K562 (cell line): ENCODE results near the gene KPNA3. TPM values are rescaled to one million over a fixed set of nuclear protein-coding genes. Genes with fewer than 3 reads are reported as not detected.
A peak's percentile ranks its signal among the peaks of the same experiment; 100 is the strongest.

Experiments used
- ATAC-seq: fragments of 200-7000 bp; cut with Tn5 transposase; 3 replicates; pipeline ENCODE4 v1.9.1; 2020; ENCODE audit warnings: moderate library complexity
- BruUV-seq: library from RNA; stranded (reverse); fragments of 400-500 nt; replicated peaks from 2 replicates; lab custom pipeline; 2021; lab: Mats Ljungman, UMichigan
- CTCF ChIA-PET: fragments of 300-600 bp; formaldehyde crosslinking; extraction: SDS; loops from one replicate; lab custom pipeline; 2021; ENCODE audit warnings: low intra/inter-chr PET ratio; lab: Yijun Ruan, JAX
- POLR2A ChIA-PET: fragments of 300-600, 350-650 bp; sonication (Branson Sonifier 250); formaldehyde crosslinking; extraction: SDS; loops from one replicate; lab custom pipeline; 2021; ENCODE audit warnings: antibody characterized with exemption, inconsistent platforms; lab: Yijun Ruan, JAX
- DNase-seq, 4 experiments: peaks; one replicate each; pipeline versions ENCODE4 v3.0.0 to v3.0.0-alpha.2; 2011 to 2018; ENCODE audit warnings: low spot score in 3 of 4, mixed read lengths in 3 of 4; ENCODE audit errors: extremely low read depth in 1 of 4
- FAIRE-seq: peaks from 2 replicates; lab custom pipeline; 2011; peaks lifted over from hg19 to GRCh38; lab: Jason Lieb, UNC
- H2AFZ ChIP-seq: 2 replicates; pipeline ENCODE4 v1.6.0; 2011; ENCODE audit warnings: low read depth, low read length, control low read depth, inconsistent platforms
- H3K27ac ChIP-seq: fragments of 200-600 bp; 3 replicates; pipeline ENCODE4 v1.8.0; 2011; ENCODE audit warnings: low read depth, mild to moderate bottlenecking, control low read depth, inconsistent platforms, low read length, moderate library complexity, mixed read lengths; ENCODE audit errors: extremely low read depth
- H3K27me3 ChIP-seq, 2 experiments: fragments of 300-600 bp in 1 of 2; 2 replicates in 1 of 2; 3 replicates in 1 of 2; pipeline versions ENCODE4 v1.6.0 to v1.8.0; 2011; ENCODE audit warnings: inconsistent platforms in 2 of 2, low read length in 2 of 2, mild to moderate bottlenecking in 1 of 2, mixed read lengths in 1 of 2, moderate library complexity in 1 of 2; ENCODE audit not compliant: control insufficient read depth in 2 of 2, insufficient read depth in 2 of 2
- H3K36me3 ChIP-seq: fragments of 300-600 bp; 3 replicates; pipeline ENCODE4 v1.8.0; 2011; ENCODE audit warnings: mild to moderate bottlenecking, low read length, inconsistent platforms; ENCODE audit not compliant: control insufficient read depth, insufficient read depth
- H3K4me1 ChIP-seq, 2 experiments: fragments of 200-600 bp in 1 of 2; replicated peaks in 1 of 2; 2 replicates in 1 of 2; 3 replicates in 1 of 2; pipeline versions ENCODE4 v1.5.1 to v1.8.0; 2011; ENCODE audit warnings: inconsistent platforms in 2 of 2, low read length in 2 of 2, mild to moderate bottlenecking in 1 of 2, mixed read lengths in 1 of 2, moderate library complexity in 1 of 2; ENCODE audit not compliant: control insufficient read depth in 2 of 2, insufficient read depth in 2 of 2
- H3K4me2 ChIP-seq: 2 replicates; pipeline ENCODE4 v1.6.1; 2011; ENCODE audit warnings: low read length, control low read depth, inconsistent platforms, mixed read lengths; ENCODE audit not compliant: insufficient read depth
- H3K4me3 ChIP-seq: fragments of 200-600 bp; sonication (generic), shearing (Covaris generic); 2 replicates; pipeline ENCODE4 v1.5.1; 2016; ENCODE audit warnings: control low read depth, inconsistent platforms
- H3K79me2 ChIP-seq: fragments of 200-600 bp; 3 replicates; pipeline ENCODE4 v1.8.0; 2011; ENCODE audit warnings: low read length, inconsistent platforms; ENCODE audit not compliant: control insufficient read depth, insufficient read depth
- H3K9ac ChIP-seq, 2 experiments: 2 replicates each; pipeline versions ENCODE4 v1.6.0 to v1.6.1; 2011; ENCODE audit warnings: low read depth in 2 of 2, low read length in 2 of 2, control low read depth in 1 of 2, inconsistent platforms in 1 of 2, mild to moderate bottlenecking in 1 of 2, mixed read lengths in 1 of 2; ENCODE audit not compliant: insufficient read depth in 1 of 2
- H3K9me1 ChIP-seq: one replicate; pipeline ENCODE4 v1.6.0; 2011; ENCODE audit warnings: inconsistent platforms, mild to moderate bottlenecking, low read length, moderate library complexity; ENCODE audit not compliant: control insufficient read depth, insufficient read depth
- H3K9me3 ChIP-seq: replicated peaks from 2 replicates; pipeline ENCODE4 v1.5.1; 2011; ENCODE audit warnings: low read depth, low read length, inconsistent platforms; ENCODE audit not compliant: control insufficient read depth, insufficient read depth
- H4K20me1 ChIP-seq: replicated peaks from 2 replicates; pipeline ENCODE4 v1.6.1; 2011; ENCODE audit warnings: low read length, inconsistent platforms, mixed read lengths; ENCODE audit not compliant: control insufficient read depth, insufficient read depth
- FOXJ2 ChIP-seq: fragments of 200-800 bp; sonication (Bioruptor generic); IDR thresholded peaks from 2 replicates; pipeline ENCODE4 v1.6.1; 2016; ENCODE audit warnings: missing genetic modification characterization, missing compliant biosample characterization
- HDAC8 ChIP-seq: fragments of 450-650 bp; IDR thresholded peaks from 2 replicates; pipeline ENCODE4 v1.6.1; 2016; ENCODE audit warnings: mild to moderate bottlenecking, missing genetic modification characterization, moderate library complexity, missing compliant biosample characterization
- L3MBTL2 ChIP-seq: fragments of 450-650 bp; IDR thresholded peaks from 2 replicates; pipeline ENCODE4 v1.6.1; 2016; ENCODE audit warnings: mild to moderate bottlenecking, moderate library complexity
- MCM2 ChIP-seq: fragments of 450-650 bp; IDR thresholded peaks from 2 replicates; pipeline ENCODE4 v1.6.1; 2017; ENCODE audit warnings: low read depth, mild to moderate bottlenecking
- MCM3 ChIP-seq: fragments of 450-650 bp; IDR thresholded peaks from 2 replicates; pipeline ENCODE4 v1.6.1; 2016
- NR2C1 ChIP-seq, 2 experiments: fragments of 450-650 bp; IDR thresholded peaks; 2 replicates each; pipeline ENCODE4 v1.6.1; 2017; ENCODE audit warnings: mild to moderate bottlenecking in 2 of 2, antibody characterized with exemption in 1 of 2, inconsistent platforms in 1 of 2, missing compliant biosample characterization in 1 of 2, missing genetic modification characterization in 1 of 2
- PHF21A ChIP-seq: fragments of 450-650 bp; IDR thresholded peaks from 2 replicates; pipeline ENCODE4 v1.6.1; 2017; ENCODE audit warnings: low read depth, borderline replicate concordance
- SMAD3 ChIP-seq: fragments of 450-650 bp; formaldehyde crosslinking; conservative IDR thresholded peaks from 2 replicates; pipeline ENCODE4 v1.4.0; 2020; ENCODE audit warnings: mild to moderate bottlenecking
- SUPT5H ChIP-seq: fragments of 450-650 bp; IDR thresholded peaks from 2 replicates; pipeline ENCODE4 v1.6.1; 2016
- TCF7 ChIP-seq: sonication (generic); IDR thresholded peaks from 2 replicates; pipeline ENCODE4 v1.6.1; 2016; ENCODE audit warnings: antibody characterized with exemption, borderline replicate concordance
- ZBED1 ChIP-seq: IDR thresholded peaks from 2 replicates; pipeline ENCODE4 v1.6.1; 2014
- ZNF134 ChIP-seq: fragments of 250-450 bp; sonication (Bioruptor Pico); conservative IDR thresholded peaks from 2 replicates; pipeline ENCODE4 v1.4.0; 2020
- ZNF174 ChIP-seq: fragments of 250-450 bp; sonication (Bioruptor Pico); IDR thresholded peaks from 2 replicates; pipeline ENCODE4 v1.4.0; 2020; ENCODE audit warnings: mild to moderate bottlenecking
- ZZZ3 ChIP-seq: fragments of 450-650 bp; IDR thresholded peaks from 2 replicates; pipeline ENCODE4 v1.6.1; 2016; ENCODE audit warnings: antibody characterized with exemption, mild to moderate bottlenecking, moderate library complexity
- WGBS: fragments of 100-300 bp; shearing (Covaris generic); methylation state at CpG from one replicate; pipeline ENCODE4 v1.1.6; 2016; ENCODE audit warnings: low coverage, mixed read lengths; ENCODE audit not compliant: insufficient coverage; ENCODE audit errors: missing lambda C conversion rate; 5-methylcytosine and 5-hydroxymethylcytosine counted together
- in situ Hi-C: fragments of 300-500 bp; cut with MboI; formaldehyde crosslinking; loops from 4 replicates; pipeline ENCODE4 v1.15.0; 2018; ENCODE audit warnings: inconsistent platforms, mixed read lengths
- intact Hi-C: fragments of 100-400 bp; cut with micrococcal nuclease; formaldehyde crosslinking; loops from 2 replicates; pipeline ENCODE4 v1.14.2; 2022
- polyA plus RNA-seq, 8 experiments: library from polyadenylated mRNA; depleted of rRNA in 4 of 8; stranded (reverse) in 5 of 8; unstranded in 3 of 8; fragments of >200 nt; fragmentation: Nextera tagmentation in 2 of 8; fragmentation: Illumina TruSeq in 1 of 8; extraction: Ambion mirVana in 2 of 8; extraction: Trizol in 1 of 8; gene quantifications; 2 replicates each; pipeline versions ENCODE4 v1.2.1 to v1.2.3, GENCODE V29; 2011 to 2014; ENCODE audit warnings: inconsistent platforms in 1 of 8, missing spikeins in 1 of 8
- total RNA-seq, 7 experiments: library from RNA; depleted of rRNA in 6 of 7; stranded (reverse); fragments of >200 nt in 6 of 7; fragmentation: Illumina TruSeq in 2 of 7; extraction: Trizol in 2 of 7; gene quantifications; 2 replicates each; pipeline versions ENCODE4 v1.2.1 to v1.2.3, GENCODE V29; 2011 to 2021; ENCODE audit warnings: low replicate concordance in 1 of 7
- TF ChIP-seq, protein P1 (sequence below): fragments of 450-650 bp; IDR thresholded peaks from 2 replicates; pipeline ENCODE4 v1.6.1; 2017; ENCODE audit warnings: antibody characterized with exemption, mild to moderate bottlenecking

Gene KPNA3
- total and polyA plus RNA-seq, 9 of the 15 experiments (the other 6 are each of a cell fraction or from before 2014, with no cell fraction given) = 8.5 to 23.4 (median 15.7) TPM

DNA sequence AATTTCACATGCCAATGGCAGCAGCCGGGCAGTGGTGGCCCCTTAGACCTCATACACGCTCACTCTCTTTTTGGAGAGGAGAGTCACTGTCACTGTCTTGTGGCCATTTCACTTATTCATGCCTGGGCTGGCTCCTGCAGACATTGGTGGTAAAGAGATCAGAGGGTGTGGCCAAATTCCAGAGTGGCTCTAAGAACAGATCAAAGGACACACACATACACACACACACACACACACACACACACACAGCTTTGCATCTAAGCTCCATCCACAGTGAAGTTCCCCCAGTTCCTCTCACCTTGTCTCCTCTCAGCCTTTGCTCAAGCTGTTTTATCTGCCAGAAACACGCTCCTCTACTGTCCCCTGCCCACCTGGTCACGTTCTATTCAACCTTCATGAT is 46.5 kb upstream of the KPNA3 start:
- H3K79me2 ChIP-seq = no peaks in the 10 kb centered on the region
- no peak overlapping the region for H3K27ac ChIP-seq
- in situ Hi-C loops (no loop called here), intact Hi-C loops (no loop called here)
- ATAC-seq (peak; percentile 64), FAIRE-seq (no peak), DNase-seq (peak; percentile 11 to 38 (median 19))
- H3K27me3 ChIP-seq = no peaks in the 10 kb centered on the region
- peaks cover 3 to 4% of the 10 kb centered on the region in 2 experiments; a peak in 3 of 5 replicates for H3K4me1 ChIP-seq
- H3K9me3 ChIP-seq = no peaks in the 10 kb centered on the region
- H3K9ac ChIP-seq = no peak overlapping the region
- WGBS = 57% methylated on average over 4 of the region's 4 CpGs
- no TSS peak for BruUV-seq
- ChIA-PET CTCF (no interaction called here), POLR2A (interaction anchor here (0.6 to 0.7 kb wide), 2 partner anchors 146 to 571 kb away, joined by 3 read pairs; no protein-coding TSS in a partner anchor)
- H3K4me2 ChIP-seq = no peak overlapping the region
- no peak overlapping the region for H3K4me3 ChIP-seq
- no peaks in the 10 kb centered on the region for H4K20me1 ChIP-seq
- H3K9me1 ChIP-seq = no peaks in the 10 kb centered on the region
- no peak overlapping the region for H2AFZ ChIP-seq
- TF ChIP-seq HDAC8 (tag) (no peak), MCM3 (0 out of 2 replicates have a peak, but pooled peaks have one; percentile 51), TCF7 (peak; percentile 50; the same call in 1 of the 2 replicates), FOXJ2 (no peak), L3MBTL2 (no peak), ZBED1 (no peak), MCM2 (no peak), PHF21A (no peak), SMAD3 (CRISPR knock-in tag) (no peak), ZNF174 (CRISPR knock-in tag) (no peak), ZZZ3 (no peak), SUPT5H (no peak), NR2C1 (IDR thresholded peaks at IDR 0.05) (no peak), NR2C1 (tag; IDR thresholded peaks at IDR 0.05) (no peak), ZNF134 (no peak)
- TF ChIP-seq, protein P1, sequence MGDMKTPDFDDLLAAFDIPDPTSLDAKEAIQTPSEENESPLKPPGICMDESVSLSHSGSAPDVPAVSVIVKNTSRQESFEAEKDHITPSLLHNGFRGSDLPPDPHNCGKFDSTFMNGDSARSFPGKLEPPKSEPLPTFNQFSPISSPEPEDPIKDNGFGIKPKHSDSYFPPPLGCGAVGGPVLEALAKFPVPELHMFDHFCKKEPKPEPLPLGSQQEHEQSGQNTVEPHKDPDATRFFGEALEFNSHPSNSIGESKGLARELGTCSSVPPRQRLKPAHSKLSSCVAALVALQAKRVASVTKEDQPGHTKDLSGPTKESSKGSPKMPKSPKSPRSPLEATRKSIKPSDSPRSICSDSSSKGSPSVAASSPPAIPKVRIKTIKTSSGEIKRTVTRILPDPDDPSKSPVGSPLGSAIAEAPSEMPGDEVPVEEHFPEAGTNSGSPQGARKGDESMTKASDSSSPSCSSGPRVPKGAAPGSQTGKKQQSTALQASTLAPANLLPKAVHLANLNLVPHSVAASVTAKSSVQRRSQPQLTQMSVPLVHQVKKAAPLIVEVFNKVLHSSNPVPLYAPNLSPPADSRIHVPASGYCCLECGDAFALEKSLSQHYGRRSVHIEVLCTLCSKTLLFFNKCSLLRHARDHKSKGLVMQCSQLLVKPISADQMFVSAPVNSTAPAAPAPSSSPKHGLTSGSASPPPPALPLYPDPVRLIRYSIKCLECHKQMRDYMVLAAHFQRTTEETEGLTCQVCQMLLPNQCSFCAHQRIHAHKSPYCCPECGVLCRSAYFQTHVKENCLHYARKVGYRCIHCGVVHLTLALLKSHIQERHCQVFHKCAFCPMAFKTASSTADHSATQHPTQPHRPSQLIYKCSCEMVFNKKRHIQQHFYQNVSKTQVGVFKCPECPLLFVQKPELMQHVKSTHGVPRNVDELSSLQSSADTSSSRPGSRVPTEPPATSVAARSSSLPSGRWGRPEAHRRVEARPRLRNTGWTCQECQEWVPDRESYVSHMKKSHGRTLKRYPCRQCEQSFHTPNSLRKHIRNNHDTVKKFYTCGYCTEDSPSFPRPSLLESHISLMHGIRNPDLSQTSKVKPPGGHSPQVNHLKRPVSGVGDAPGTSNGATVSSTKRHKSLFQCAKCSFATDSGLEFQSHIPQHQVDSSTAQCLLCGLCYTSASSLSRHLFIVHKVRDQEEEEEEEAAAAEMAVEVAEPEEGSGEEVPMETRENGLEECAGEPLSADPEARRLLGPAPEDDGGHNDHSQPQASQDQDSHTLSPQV = no peak
- H3K36me3 ChIP-seq = no peaks in the 10 kb centered on the region
